Nephron progenitor cell (in vitro differentiated cells): ENCODE data around the gene ASTN2.

Experiments used
- DNase-seq: peaks from one replicate; pipeline ENCODE4 v3.0.0; 2021
- H3K27ac Mint-ChIP-seq: 2 replicates; pipeline ENCODE4 v1.8.0; 2021; ENCODE audit warnings: mild to moderate bottlenecking, moderate library complexity, mixed read lengths
- H3K27me3 Mint-ChIP-seq: 2 replicates; pipeline ENCODE4 v1.8.0; 2021; ENCODE audit warnings: mild to moderate bottlenecking, low read depth, mixed read lengths; ENCODE audit not compliant: poor library complexity
- H3K36me3 Mint-ChIP-seq: 2 replicates; pipeline ENCODE4 v1.8.0; 2021; ENCODE audit warnings: low read depth, mixed read lengths
- H3K4me1 Mint-ChIP-seq: 2 replicates; pipeline ENCODE4 v1.8.0; 2021; ENCODE audit warnings: mixed read lengths
- H3K4me3 Mint-ChIP-seq: 2 replicates; pipeline ENCODE4 v1.8.0; 2021; ENCODE audit warnings: mild to moderate bottlenecking, moderate library complexity, mixed read lengths
- H3K9me3 Mint-ChIP-seq: 2 replicates; pipeline ENCODE4 v1.8.0; 2021; ENCODE audit warnings: mild to moderate bottlenecking, moderate library complexity, mixed read lengths
- CTCF ChIP-seq: fragments of 200-600 bp; sonication (generic); IDR thresholded peaks from 2 replicates; pipeline ENCODE4 v1.5.0; 2021; ENCODE audit warnings: antibody characterized with exemption

The ASTN2 gene

GRCh38 chr9:116465576-116466270 is 949.1 kb downstream of the ASTN2 start:
- Mint-ChIP-seq H3K4me1 (peaks cover 16% of the 10 kb centered on the region), H3K9me3 (no peaks in the 10 kb centered on the region), H3K27me3 (peaks cover 6% of the 10 kb centered on the region), H3K27ac (no peak overlapping the region), H3K4me3 (no peak overlapping the region), H3K36me3 (no peaks in the 10 kb centered on the region)
- no peak for TF ChIP-seq CTCF
- no peak for DNase-seq

GRCh38 chr9:116464987-116465571 is 949.8 kb downstream of the ASTN2 start:
- no peak overlapping the region for H3K27ac Mint-ChIP-seq
- no peaks in the 10 kb centered on the region for H3K36me3 Mint-ChIP-seq
- peaks cover 13% of the 10 kb centered on the region for H3K4me1 Mint-ChIP-seq
- no peak for DNase-seq
- H3K4me3 Mint-ChIP-seq, result no peak overlapping the region
- no peaks in the 10 kb centered on the region for H3K9me3 Mint-ChIP-seq
- TF ChIP-seq CTCF, result no peak
- peaks cover 6% of the 10 kb centered on the region for H3K27me3 Mint-ChIP-seq

GRCh38 chr9:116464423-116464822 is 950.4 kb downstream of the ASTN2 start:
- H3K9me3 Mint-ChIP-seq, result no peaks in the 10 kb centered on the region
- H3K27ac Mint-ChIP-seq, result no peak overlapping the region
- H3K4me3 Mint-ChIP-seq, result no peak overlapping the region
- no peak for DNase-seq
- H3K4me1 Mint-ChIP-seq, result peaks cover 13% of the 10 kb centered on the region
- peaks cover 6% of the 10 kb centered on the region for H3K27me3 Mint-ChIP-seq
- H3K36me3 Mint-ChIP-seq, result no peaks in the 10 kb centered on the region
- no peak for TF ChIP-seq CTCF

- peaks cover 15% of the 10 kb centered on the region for H3K36me3 Mint-ChIP-seq
- H3K27ac Mint-ChIP-seq, result no peak overlapping the region
Observed at GRCh38 chr9:116461632-116462031, 953.2 kb downstream of the ASTN2 start.

GRCh38 chr9:116460026-116460425 is 954.8 kb downstream of the ASTN2 start:
- Mint-ChIP-seq H3K27me3 (peaks cover 6% of the 10 kb centered on the region), H3K36me3 (peaks cover 24% of the 10 kb centered on the region), H3K9me3 (peaks cover 25% of the 10 kb centered on the region), H3K4me3 (no peak overlapping the region), H3K4me1 (no peaks in the 10 kb centered on the region), H3K27ac (no peak overlapping the region)
- TF ChIP-seq CTCF, result no peak
- DNase-seq, result no peak

More at GRCh38 chr9:116461632-116462031, 953.2 kb downstream of the ASTN2 start:
- Mint-ChIP-seq H3K9me3 (peaks cover 15% of the 10 kb centered on the region), H3K4me3 (no peak overlapping the region), H3K27me3 (peaks cover 6% of the 10 kb centered on the region), H3K4me1 (no peaks in the 10 kb centered on the region)
- TF ChIP-seq CTCF, result no peak
- DNase-seq, result no peak

- no peak for DNase-seq
- Mint-ChIP-seq H3K4me3 (no peak overlapping the region), H3K27ac (no peak overlapping the region), H3K27me3 (peaks cover 6% of the 10 kb centered on the region), H3K9me3 (peaks cover 27% of the 10 kb centered on the region), H3K4me1 (no peaks in the 10 kb centered on the region), H3K36me3 (peaks cover 25% of the 10 kb centered on the region)
- TF ChIP-seq CTCF, result no peak
Observed at GRCh38 chr9:116459576-116459975, 955.3 kb downstream of the ASTN2 start.
